HEK293T (cell line): Measurements from ENCODE around the gene C1orf167.

Experiments used
- ELF4 ChIP-seq: fragments of 450-650 bp; IDR thresholded peaks from 2 replicates; pipeline ENCODE4 v1.6.1; 2017; ENCODE audit warnings: antibody characterized with exemption
- FOXA1 ChIP-seq: fragments of 450-650 bp; IDR thresholded peaks from 2 replicates; pipeline ENCODE4 v1.6.1; 2016; ENCODE audit warnings: mild to moderate bottlenecking
- NFRKB ChIP-seq: fragments of 450-650 bp; IDR thresholded peaks from 2 replicates; pipeline ENCODE4 v1.6.1; 2016; ENCODE audit warnings: mild to moderate bottlenecking, moderate library complexity
- SP1 ChIP-seq: fragments of 450-650 bp; IDR thresholded peaks from 2 replicates; pipeline ENCODE4 v1.6.1; 2017

DNA sequence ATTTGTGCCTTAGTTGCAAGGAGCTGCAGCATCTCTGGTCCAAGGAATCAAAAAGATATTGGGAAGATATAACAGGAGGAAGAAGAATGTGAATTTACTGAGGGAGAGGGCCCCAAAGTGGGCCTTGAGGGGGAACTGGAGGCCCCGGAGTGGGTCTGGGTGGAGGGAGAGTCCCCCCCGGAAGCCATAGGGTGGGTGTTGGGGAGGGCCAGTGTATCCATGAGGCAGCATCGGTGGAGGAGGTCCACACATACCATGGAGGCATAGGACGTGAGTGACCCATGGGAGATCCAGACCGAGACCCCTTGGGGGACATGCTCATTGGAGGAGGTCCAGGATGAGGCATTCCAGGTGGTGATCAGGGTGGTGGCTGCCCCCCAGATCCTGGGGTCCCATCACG is 708 bp upstream of the C1orf167 start:
- TF ChIP-seq FOXA1 (no peak), ELF4 (no peak), NFRKB (no peak), SP1 (no peak)
